ENCODE data around the gene TENM4.

DNA sequence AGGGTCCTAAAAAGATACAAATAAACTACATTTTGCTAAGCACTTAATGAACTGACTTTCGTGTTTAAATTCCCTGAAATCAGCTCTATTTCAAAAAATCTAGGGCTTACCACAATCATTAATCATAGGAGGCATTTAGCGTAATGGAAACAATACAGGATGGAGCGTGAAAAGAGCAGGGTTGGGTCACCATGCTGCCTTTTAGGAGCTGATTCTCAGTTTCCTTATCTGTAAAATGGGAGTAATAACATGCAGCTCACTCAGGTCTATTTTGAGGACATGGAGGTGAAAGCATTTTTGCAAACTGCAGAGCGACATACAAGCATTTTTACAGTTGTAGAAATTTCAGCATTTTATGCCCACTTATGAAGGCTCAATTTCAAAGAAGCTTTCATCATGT lies 407.0 kb downstream of the TENM4 start:
- TF ChIP-seq, protein P1, sequence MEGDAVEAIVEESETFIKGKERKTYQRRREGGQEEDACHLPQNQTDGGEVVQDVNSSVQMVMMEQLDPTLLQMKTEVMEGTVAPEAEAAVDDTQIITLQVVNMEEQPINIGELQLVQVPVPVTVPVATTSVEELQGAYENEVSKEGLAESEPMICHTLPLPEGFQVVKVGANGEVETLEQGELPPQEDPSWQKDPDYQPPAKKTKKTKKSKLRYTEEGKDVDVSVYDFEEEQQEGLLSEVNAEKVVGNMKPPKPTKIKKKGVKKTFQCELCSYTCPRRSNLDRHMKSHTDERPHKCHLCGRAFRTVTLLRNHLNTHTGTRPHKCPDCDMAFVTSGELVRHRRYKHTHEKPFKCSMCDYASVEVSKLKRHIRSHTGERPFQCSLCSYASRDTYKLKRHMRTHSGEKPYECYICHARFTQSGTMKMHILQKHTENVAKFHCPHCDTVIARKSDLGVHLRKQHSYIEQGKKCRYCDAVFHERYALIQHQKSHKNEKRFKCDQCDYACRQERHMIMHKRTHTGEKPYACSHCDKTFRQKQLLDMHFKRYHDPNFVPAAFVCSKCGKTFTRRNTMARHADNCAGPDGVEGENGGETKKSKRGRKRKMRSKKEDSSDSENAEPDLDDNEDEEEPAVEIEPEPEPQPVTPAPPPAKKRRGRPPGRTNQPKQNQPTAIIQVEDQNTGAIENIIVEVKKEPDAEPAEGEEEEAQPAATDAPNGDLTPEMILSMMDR (IDR thresholded peaks at IDR 0.05): no peak
- TF ChIP-seq POLR2AphosphoS5 (IDR thresholded peaks at IDR 0.05; ENCODE audit: low read depth, low read length): no peak
- TF ChIP-seq, protein P2, sequence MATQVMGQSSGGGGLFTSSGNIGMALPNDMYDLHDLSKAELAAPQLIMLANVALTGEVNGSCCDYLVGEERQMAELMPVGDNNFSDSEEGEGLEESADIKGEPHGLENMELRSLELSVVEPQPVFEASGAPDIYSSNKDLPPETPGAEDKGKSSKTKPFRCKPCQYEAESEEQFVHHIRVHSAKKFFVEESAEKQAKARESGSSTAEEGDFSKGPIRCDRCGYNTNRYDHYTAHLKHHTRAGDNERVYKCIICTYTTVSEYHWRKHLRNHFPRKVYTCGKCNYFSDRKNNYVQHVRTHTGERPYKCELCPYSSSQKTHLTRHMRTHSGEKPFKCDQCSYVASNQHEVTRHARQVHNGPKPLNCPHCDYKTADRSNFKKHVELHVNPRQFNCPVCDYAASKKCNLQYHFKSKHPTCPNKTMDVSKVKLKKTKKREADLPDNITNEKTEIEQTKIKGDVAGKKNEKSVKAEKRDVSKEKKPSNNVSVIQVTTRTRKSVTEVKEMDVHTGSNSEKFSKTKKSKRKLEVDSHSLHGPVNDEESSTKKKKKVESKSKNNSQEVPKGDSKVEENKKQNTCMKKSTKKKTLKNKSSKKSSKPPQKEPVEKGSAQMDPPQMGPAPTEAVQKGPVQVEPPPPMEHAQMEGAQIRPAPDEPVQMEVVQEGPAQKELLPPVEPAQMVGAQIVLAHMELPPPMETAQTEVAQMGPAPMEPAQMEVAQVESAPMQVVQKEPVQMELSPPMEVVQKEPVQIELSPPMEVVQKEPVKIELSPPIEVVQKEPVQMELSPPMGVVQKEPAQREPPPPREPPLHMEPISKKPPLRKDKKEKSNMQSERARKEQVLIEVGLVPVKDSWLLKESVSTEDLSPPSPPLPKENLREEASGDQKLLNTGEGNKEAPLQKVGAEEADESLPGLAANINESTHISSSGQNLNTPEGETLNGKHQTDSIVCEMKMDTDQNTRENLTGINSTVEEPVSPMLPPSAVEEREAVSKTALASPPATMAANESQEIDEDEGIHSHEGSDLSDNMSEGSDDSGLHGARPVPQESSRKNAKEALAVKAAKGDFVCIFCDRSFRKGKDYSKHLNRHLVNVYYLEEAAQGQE (IDR thresholded peaks at IDR 0.05; ENCODE audit: insufficient read depth in 1 of 2, low read depth in 2 of 2, low read length in 1 of 2): no peak
- no peak for TF ChIP-seq SIN3A (IDR thresholded peaks at IDR 0.05; ENCODE audit: borderline replicate concordance, insufficient read depth, low read depth, low read length)
